CD4-positive, alpha-beta T cell treated with Interleukin-10 for 1 hour (primary cell): Measurements from ENCODE around the gene AFF3.
"Not testable (repeated sequence)": the region's sequence is repeated elsewhere in the genome, so short reads cannot be mapped to it uniquely, and the experiment has no call there.

Experiments
- DNase-seq: peaks from one replicate; pipeline ENCODE4 v3.0.0-alpha.2; 2020

The AFF3 gene

GRCh38 chr2:99957332-99958133 lies 184.9 kb downstream of the AFF3 start:
- no peak for DNase-seq

DNA sequence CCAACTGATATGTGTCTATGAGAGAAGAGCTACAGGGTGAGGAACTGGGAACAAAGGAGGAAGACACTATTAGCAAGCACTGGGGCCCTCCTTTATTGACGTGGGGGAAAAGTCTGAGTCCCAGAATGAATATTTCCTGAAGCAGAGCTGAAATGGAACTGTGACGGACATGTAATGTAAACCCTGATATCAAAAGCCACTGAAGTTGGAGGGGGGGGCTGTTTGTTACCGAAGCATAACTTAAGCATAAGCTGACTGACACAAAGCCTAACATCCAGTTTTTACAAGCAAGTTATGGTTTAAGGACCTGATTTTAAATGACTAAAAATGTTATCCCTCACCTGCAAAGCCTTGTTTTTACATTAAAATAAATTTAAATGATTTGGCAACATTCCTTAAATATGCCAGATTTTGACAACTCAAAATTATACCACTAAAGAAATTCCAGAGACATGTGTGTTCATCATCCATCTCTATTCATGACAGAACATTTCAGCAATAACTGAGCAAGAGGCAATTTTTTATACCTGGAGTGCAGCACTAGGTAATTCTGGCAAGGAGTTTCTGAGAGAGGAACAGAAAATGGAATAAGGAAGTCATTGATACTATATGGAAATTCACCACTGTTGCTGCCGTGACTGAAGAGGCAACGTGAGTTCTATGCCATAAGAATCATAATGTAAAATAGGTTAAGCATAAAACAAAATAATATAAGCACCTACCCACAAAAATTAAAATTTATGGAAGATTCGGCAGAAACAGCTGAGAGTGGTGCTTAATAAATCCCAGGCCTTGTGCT lies 186.0 kb downstream of the AFF3 start:
- DNase-seq = no peak

DNA sequence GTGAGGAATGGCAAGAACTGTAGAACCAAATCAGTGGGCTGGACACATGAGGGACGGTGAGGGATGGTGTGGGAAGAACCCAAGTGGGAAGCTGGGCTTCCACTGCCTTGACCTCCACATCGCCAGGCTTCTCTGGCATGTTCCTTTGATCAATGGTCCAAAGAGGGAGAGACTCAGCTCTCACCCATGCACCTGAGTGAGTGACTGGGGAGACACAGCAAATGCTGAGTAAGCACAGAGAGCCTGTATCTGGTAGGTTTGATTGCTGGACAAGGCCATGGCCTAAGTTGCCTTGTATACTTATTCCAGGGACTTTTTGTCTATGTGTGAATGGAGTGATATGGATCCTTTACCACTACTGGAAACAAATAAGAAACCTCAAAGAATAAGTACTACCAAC lies 188.6 kb downstream of the AFF3 start:
- DNase-seq = no peak

GRCh38 chr2:99949963-99950362 lies 192.4 kb downstream of the AFF3 start:
- DNase-seq = no peak

- no peak for DNase-seq
Measured at GRCh38 chr2:99949530-99949929, 192.9 kb downstream of the AFF3 start.

DNA sequence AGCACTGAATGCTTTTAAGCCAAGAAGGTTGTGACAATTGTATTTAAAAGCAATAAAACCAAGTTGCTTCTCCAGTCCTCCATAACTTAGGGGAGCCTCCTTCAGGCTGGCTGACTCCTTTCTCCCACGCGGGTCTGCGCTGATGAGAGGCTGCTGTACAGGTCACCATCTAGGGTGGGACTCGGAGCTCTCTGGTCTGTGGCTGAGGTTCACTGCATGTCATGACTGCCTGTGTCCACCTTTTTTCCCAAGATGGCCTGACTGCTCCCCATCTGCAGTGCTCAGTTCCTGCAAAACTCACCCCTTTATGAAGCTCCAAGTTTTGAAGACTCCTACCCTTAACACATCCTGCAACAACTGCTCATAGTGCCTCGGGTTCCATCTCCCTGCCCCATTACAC lies 194.4 kb downstream of the AFF3 start:
- DNase-seq = no peak

GRCh38 chr2:99947366-99947765 lies 195.0 kb downstream of the AFF3 start:
- DNase-seq = not testable (repeated sequence)

DNA sequence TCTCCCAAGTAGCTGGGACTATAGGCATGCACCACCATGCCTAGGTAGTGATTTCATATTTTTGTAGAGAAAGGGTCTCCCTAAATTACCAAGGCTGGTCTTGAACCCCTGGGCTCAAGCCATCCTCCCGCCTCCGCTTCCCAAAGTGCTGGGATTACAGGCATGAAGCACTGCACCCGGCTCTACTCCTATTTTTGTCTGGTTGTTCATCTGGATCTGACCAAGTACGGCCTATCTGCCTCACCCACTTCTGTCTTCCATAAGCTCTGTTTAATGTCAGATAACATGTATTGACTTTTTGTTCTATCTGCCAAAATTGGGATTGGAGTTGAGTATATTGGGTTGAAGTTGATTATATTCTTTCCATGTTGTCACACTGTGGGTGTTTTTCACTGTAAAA lies 198.4 kb downstream of the AFF3 start:
- DNase-seq = no peak

GRCh38 chr2:99942561-99943347 lies 199.6 kb downstream of the AFF3 start:
- no peak for DNase-seq

DNA sequence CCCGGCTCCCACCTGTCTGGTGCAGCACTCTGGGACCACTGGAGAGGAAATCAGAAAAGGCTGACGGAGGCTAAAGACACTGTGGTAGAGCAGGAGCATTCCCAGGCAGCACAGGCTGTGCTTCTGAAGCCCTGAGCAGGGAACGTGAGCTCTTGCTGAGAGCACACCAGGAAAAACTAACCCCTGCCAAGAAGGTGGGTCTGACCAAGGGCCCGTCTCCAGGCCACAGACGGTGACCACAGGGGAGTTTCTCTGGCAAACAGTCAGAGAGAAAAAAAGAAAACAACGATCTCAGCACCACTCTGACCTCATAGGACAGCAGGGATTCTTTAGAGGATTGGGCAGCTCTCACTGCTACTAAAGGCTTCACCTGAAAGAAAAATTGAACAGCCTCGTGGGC lies 201.4 kb downstream of the AFF3 start:
- no peak for DNase-seq

GRCh38 chr2:99939135-99939534 lies 203.3 kb downstream of the AFF3 start:
- DNase-seq = no peak

- DNase-seq = no peak
Measured at GRCh38 chr2:99938250-99938649, 204.1 kb downstream of the AFF3 start.

- DNase-seq = no peak
Measured at GRCh38 chr2:99936065-99936464, 206.3 kb downstream of the AFF3 start.

- no peak for DNase-seq
Measured at GRCh38 chr2:99935662-99936061, 206.7 kb downstream of the AFF3 start.

- DNase-seq = no peak
Measured at GRCh38 chr2:99933894-99934650, 208.3 kb downstream of the AFF3 start.

- not testable (repeated sequence) for DNase-seq
Measured at GRCh38 chr2:99933491-99933890, 208.9 kb downstream of the AFF3 start.

DNA sequence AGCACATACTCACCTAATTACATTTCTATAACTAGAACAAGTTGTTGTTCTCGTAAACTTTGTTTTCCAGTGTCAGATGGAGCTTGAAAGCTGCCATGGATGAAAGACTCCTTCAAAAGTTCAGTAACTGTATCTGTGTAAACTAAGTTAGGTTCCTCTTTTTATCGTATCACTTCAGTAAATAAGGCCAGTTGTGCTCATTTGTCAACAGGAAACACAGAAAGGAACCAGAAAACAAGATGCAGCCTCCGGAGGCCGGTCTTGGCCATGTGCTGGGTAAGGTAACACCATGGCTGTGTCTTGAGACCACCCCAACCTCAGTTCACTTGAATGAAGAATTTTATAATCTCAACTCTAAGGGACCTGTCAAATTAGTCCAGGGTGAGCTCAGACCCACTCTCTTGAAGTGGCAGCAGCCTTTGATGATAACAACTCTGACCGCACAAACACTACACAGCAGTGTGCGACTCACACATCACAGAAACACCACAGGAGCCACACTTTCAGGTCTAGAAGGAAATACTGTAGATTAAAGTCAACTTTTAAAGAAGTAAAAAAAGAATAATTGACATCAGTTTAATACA lies 213.8 kb downstream of the AFF3 start:
- no peak for DNase-seq

- not testable (repeated sequence) for DNase-seq
Measured at GRCh38 chr2:99927690-99928207, 214.6 kb downstream of the AFF3 start.

DNA sequence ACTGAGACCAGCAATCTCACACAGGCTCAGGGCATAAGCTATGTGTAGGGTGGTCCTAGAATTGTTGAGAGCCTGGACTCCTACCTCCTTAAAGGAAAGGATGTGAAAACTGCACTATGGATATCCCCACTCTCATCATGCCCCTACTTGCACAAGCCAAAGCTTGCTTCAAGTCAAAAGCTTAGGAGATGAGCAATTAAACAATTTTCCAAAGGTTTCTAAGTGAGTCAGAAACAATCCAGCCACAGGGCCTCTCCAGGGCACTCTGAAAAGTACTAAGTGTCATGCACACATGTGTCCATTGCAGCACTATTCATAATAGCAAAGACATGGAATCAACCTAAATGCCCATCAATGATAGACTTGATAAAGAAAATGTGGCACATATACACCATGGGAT lies 215.4 kb downstream of the AFF3 start:
- no peak for DNase-seq

DNA sequence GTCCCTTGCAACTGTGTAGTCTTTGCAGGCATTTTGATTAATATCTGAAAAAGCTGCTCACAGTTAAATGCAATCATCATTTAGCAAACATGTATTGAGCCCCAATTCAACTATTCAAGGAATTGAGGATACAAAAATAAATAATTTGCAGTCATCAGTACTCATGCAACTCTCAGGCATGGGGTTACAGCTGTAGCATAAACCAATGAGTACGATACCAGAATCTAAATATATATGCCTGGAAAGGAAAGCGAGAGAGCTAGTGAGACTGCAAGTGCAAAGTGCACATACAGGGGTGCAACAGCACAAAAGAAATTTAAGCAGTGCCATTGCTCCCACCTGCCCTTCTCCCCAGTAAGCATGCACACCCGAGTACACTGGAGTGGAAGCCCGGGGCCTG lies 216.4 kb downstream of the AFF3 start:
- DNase-seq = no peak

- no peak for DNase-seq
Measured at GRCh38 chr2:99922664-99923063, 219.7 kb downstream of the AFF3 start.

DNA sequence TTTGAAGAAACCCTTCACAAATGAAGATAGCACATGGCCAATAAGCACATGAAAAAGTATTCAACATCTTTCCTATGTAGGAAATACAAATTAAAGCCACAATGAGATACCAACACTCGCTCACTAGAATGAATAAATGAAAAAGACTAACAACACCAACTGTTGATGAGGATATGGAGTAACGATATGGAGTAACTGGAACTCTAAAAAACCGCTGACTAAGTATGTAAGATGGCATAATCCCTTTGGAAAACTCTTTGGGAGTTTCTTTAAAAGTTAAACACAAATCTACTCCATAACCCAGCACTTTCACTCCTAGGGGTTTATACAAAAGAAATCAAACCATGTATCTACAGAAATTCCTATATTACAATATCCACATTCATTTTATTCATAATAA lies 220.5 kb downstream of the AFF3 start:
- DNase-seq = no peak
